CD14-positive monocyte (primary cell): ENCODE measurements around the gene HAPLN3. TPM values are rescaled to one million over a fixed set of nuclear protein-coding genes. Genes with fewer than 3 reads are reported as not detected.

Source experiments
- DNase-seq, 3 donors: peaks; one replicate each; pipeline ENCODE4 v3.0.0-alpha.2; 2011 to 2022
- H2AFZ ChIP-seq: 2 replicates; pipeline ENCODE4 v1.6.0; 2012; ENCODE audit warnings: mild to moderate bottlenecking, low read depth, low read length, inconsistent platforms; ENCODE audit not compliant: insufficient read depth, poor library complexity, severe bottlenecking
- H3K27ac ChIP-seq, 2 donors: 1 replicate in 1 of 2; 2 replicates in 1 of 2; pipeline ENCODE4 v1.5.1; 2012 to 2013; ENCODE audit warnings: low read length in 2 of 2, control low read depth in 1 of 2, inconsistent platforms in 1 of 2, low read depth in 1 of 2, mild to moderate bottlenecking in 1 of 2
- H3K27me3 ChIP-seq, 2 donors: one replicate each; pipeline versions ENCODE4 v1.6.0 to v1.6.1; 2011 to 2013; ENCODE audit warnings: low read length in 2 of 2; ENCODE audit not compliant: control insufficient read depth in 2 of 2, insufficient read depth in 2 of 2
- H3K36me3 ChIP-seq, 2 donors: replicated peaks in 1 of 2; 1 replicate in 1 of 2; 2 replicates in 1 of 2; pipeline versions ENCODE4 v1.5.1 to v1.6.1; 2012 to 2013; ENCODE audit warnings: low read length in 2 of 2, control low read depth in 1 of 2, inconsistent platforms in 1 of 2, mild to moderate bottlenecking in 1 of 2; ENCODE audit not compliant: insufficient read depth in 2 of 2, control insufficient read depth in 1 of 2
- H3K4me1 ChIP-seq, 2 donors: 1 replicate in 1 of 2; 2 replicates in 1 of 2; pipeline versions ENCODE4 v1.5.1 to v1.6.1; 2012 to 2013; ENCODE audit warnings: low read length in 2 of 2, control low read depth in 1 of 2, inconsistent platforms in 1 of 2, mild to moderate bottlenecking in 1 of 2, moderate library complexity in 1 of 2; ENCODE audit not compliant: insufficient read depth in 2 of 2, control insufficient read depth in 1 of 2
- H3K4me2 ChIP-seq: replicated peaks from 2 replicates; pipeline ENCODE3; 2012; ENCODE audit warnings: low read length, moderate library complexity, mild to moderate bottlenecking; ENCODE audit not compliant: poor library complexity, severe bottlenecking; ENCODE audit errors: extremely low read depth
- H3K4me3 ChIP-seq, 3 experiments: fragments of 200-600 bp in 1 of 3; sonication (generic) in 1 of 3; replicated peaks in 1 of 3; 1 replicate in 2 of 3; 2 replicates in 1 of 3; pipeline ENCODE4 v1.5.1; 2011 to 2013; ENCODE audit warnings: low read length in 3 of 3, mild to moderate bottlenecking in 3 of 3, control low read depth in 2 of 3, low read depth in 2 of 3, inconsistent platforms in 1 of 3, moderate library complexity in 1 of 3
- H3K79me2 ChIP-seq: 2 replicates; pipeline ENCODE4 v1.6.0; 2012; ENCODE audit warnings: mild to moderate bottlenecking, control low read depth, inconsistent platforms, low read length, moderate library complexity; ENCODE audit not compliant: insufficient read depth
- H3K9ac ChIP-seq: 2 replicates; pipeline ENCODE4 v1.6.0; 2017; ENCODE audit warnings: low read length, mild to moderate bottlenecking; ENCODE audit not compliant: insufficient read depth, poor library complexity, severe bottlenecking
- H3K9me3 ChIP-seq, 2 donors: replicated peaks in 1 of 2; 1 replicate in 1 of 2; 2 replicates in 1 of 2; pipeline versions ENCODE4 v1.5.1 to v1.6.1; 2012 to 2013; ENCODE audit warnings: low read length in 2 of 2, control low read depth in 1 of 2; ENCODE audit not compliant: control insufficient read depth in 1 of 2, insufficient read depth in 1 of 2
- H4K20me1 ChIP-seq: 2 replicates; pipeline ENCODE4 v1.6.0; 2012; ENCODE audit warnings: mild to moderate bottlenecking, low read length, control low read depth, moderate library complexity; ENCODE audit not compliant: insufficient read depth
- H3K27ac Mint-ChIP-seq, 7 donors: one replicate each; pipeline ENCODE4 v1.8.0; 2020; ENCODE audit warnings: mild to moderate bottlenecking in 7 of 7, mixed read lengths in 7 of 7, moderate library complexity in 6 of 7, inconsistent platforms in 2 of 7
- H3K27me3 Mint-ChIP-seq, 3 donors: one replicate each; pipeline ENCODE4 v1.8.0; 2021 to 2022; ENCODE audit warnings: low read depth in 3 of 3, mild to moderate bottlenecking in 3 of 3, mixed read lengths in 3 of 3, moderate library complexity in 3 of 3, inconsistent platforms in 1 of 3
- H3K36me3 Mint-ChIP-seq, 2 donors: one replicate each; pipeline ENCODE4 v1.8.0; 2020; ENCODE audit warnings: mixed read lengths in 2 of 2, inconsistent platforms in 1 of 2, mild to moderate bottlenecking in 1 of 2
- H3K4me1 Mint-ChIP-seq: one replicate; pipeline ENCODE4 v1.8.0; 2020; ENCODE audit warnings: mild to moderate bottlenecking, mixed read lengths
- H3K4me3 Mint-ChIP-seq, 2 donors: one replicate each; pipeline ENCODE4 v1.8.0; 2020; ENCODE audit warnings: mild to moderate bottlenecking in 2 of 2, mixed read lengths in 2 of 2, moderate library complexity in 1 of 2
- H3K9me3 Mint-ChIP-seq, 7 donors: one replicate each; pipeline ENCODE4 v1.8.0; 2020 to 2022; ENCODE audit warnings: mixed read lengths in 7 of 7, mild to moderate bottlenecking in 6 of 7, moderate library complexity in 6 of 7, inconsistent platforms in 2 of 7
- WGBS: methylation state at CpG from one replicate; pipeline ENCODE4 v1.1.5; 2013; ENCODE audit warnings: missing lambda C conversion rate; ENCODE audit not compliant: insufficient coverage; 5-methylcytosine and 5-hydroxymethylcytosine counted together
- intact Hi-C, 2 donors: fragments of 100-400 bp; cut with micrococcal nuclease; formaldehyde crosslinking; loops; one replicate each; pipeline versions ENCODE4 v1.15.0 to v1.15.1; 2023
- polyA plus RNA-seq, 3 donors: library from polyadenylated mRNA; depleted of rRNA in 1 of 3; unstranded in 2 of 3; stranded (reverse) in 1 of 3; fragments of 300-500 nt in 2 of 3; fragments of >200 nt in 1 of 3; fragmentation: Illumina TruSeq in 2 of 3; gene quantifications; 1 replicate in 2 of 3; 2 replicates in 1 of 3; pipeline ENCODE4 v1.2.3, GENCODE V29; 2012 to 2021
- TF ChIP-seq, protein P1 (sequence below): fragments of 200-600 bp; IDR thresholded peaks from one replicate; pipeline ENCODE4 v1.8.0; 2022; ENCODE audit warnings: antibody characterized with exemption, mild to moderate bottlenecking

The HAPLN3 gene
- polyA plus RNA-seq, 3 donors: 0.60 to 2.8 (median 0.65) TPM

DNA sequence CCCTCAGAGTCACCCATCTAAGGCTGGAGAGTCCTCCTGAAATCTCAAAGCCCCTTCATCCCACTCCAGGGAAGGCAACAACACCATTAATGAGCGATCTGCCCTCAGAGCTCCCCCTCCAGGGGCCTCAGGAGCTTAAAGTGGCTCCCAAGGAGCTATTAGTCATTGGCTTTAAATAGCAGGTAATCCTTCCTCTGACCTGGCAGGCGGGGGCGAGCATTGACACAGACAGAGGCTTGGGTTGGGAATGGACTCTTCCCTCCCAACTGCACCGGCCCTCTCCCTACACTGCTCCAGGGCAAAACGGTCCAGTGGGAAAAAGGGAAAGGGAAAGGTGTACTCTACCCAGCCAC lies 16.4 kb upstream of the HAPLN3 start:
- H3K4me1 ChIP-seq: peaks cover 7 to 11% of the 10 kb centered on the region in 2 donors
- no peak overlapping the region for H3K27ac ChIP-seq
- H3K4me3 Mint-ChIP-seq: peak overlapping the region; percentile 85 to 91
- no peaks in the 10 kb centered on the region for H3K9me3 ChIP-seq
- no peaks in the 10 kb centered on the region for H3K36me3 ChIP-seq
- no peak overlapping the region for H3K9ac ChIP-seq
- no peaks in the 10 kb centered on the region for H3K36me3 Mint-ChIP-seq
- peaks cover 16% of the 10 kb centered on the region for H3K4me1 Mint-ChIP-seq
- 100% methylated on average over 1 of the region's 5 CpGs for WGBS
- no peak for DNase-seq
- H3K4me3 ChIP-seq: no peak overlapping the region
- H3K9me3 Mint-ChIP-seq: no peaks in the 10 kb centered on the region
- peaks cover 7 to 21% (median 12%) of the 10 kb centered on the region in 3 donors for H3K27me3 Mint-ChIP-seq
- no peaks in the 10 kb centered on the region for H4K20me1 ChIP-seq
- TF ChIP-seq, protein P1, sequence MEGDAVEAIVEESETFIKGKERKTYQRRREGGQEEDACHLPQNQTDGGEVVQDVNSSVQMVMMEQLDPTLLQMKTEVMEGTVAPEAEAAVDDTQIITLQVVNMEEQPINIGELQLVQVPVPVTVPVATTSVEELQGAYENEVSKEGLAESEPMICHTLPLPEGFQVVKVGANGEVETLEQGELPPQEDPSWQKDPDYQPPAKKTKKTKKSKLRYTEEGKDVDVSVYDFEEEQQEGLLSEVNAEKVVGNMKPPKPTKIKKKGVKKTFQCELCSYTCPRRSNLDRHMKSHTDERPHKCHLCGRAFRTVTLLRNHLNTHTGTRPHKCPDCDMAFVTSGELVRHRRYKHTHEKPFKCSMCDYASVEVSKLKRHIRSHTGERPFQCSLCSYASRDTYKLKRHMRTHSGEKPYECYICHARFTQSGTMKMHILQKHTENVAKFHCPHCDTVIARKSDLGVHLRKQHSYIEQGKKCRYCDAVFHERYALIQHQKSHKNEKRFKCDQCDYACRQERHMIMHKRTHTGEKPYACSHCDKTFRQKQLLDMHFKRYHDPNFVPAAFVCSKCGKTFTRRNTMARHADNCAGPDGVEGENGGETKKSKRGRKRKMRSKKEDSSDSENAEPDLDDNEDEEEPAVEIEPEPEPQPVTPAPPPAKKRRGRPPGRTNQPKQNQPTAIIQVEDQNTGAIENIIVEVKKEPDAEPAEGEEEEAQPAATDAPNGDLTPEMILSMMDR: no peak
- H2AFZ ChIP-seq: no peak overlapping the region
- no peak overlapping the region for H3K4me2 ChIP-seq
- H3K27ac Mint-ChIP-seq: no peak overlapping the region
- intact Hi-C loops: no loop called here
- peaks cover 0 to 10% of the 10 kb centered on the region in 2 donors for H3K27me3 ChIP-seq
- no peaks in the 10 kb centered on the region for H3K79me2 ChIP-seq

DNA sequence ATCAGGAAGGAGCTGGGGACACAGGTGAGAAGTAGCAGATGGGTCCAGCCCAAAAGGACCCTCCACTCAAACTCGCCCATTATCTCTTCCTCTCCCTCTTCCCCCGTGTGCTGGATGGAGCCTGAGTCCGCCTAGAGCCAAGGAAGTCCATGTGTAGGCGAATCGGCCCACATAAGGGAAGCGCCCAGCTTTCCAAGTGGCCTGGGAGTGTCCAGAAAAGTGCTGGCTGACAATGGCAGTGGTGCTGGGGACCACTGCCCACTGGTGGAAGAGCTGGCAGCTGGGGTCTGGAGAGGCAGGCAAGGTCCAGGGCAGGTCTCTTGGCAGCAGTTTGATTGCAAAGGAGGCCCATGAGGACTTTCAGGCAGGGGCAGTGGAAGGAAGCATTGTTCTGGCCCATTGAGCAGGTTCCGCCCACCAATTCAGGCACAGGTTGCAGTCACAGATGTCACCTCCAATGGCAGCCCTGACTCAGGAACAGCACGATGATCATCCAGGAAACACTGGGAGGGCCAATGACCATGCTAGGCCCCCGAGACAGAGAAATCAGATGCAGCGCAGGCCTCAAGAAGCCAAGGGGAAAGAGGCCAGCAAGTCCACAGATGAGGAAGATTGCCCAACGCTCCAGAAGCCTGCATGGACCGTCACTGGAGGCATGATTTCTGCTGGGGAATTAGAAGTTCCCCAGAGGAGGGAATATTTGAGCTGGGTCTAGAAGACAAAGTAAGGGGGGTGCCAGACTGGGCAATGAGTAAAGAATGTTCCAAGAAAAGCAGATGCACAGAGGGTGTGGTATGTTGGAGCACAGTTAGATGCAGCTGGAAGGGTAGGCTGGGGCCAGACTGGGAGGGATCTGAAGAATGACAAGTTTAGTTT lies 14.8 kb upstream of the HAPLN3 start:
- Histone ChIP-seq H3K9me3 (no peaks in the 10 kb centered on the region), H3K27me3 (peaks cover 0 to 10% of the 10 kb centered on the region in 2 donors), H3K79me2 (no peaks in the 10 kb centered on the region), H3K27ac (no peak overlapping the region), H4K20me1 (no peaks in the 10 kb centered on the region), H3K9ac (no peak overlapping the region), H2AFZ (no peak overlapping the region), H3K4me3 (no peak overlapping the region), H3K36me3 (no peaks in the 10 kb centered on the region), H3K4me1 (peaks cover 7 to 11% of the 10 kb centered on the region in 2 donors), H3K4me2 (no peak overlapping the region)
- WGBS: 86% methylated on average over 12 of the region's 12 CpGs
- H3K27me3 Mint-ChIP-seq: peaks cover 7 to 21% (median 12%) of the 10 kb centered on the region in 3 donors
- peaks cover 16% of the 10 kb centered on the region for H3K4me1 Mint-ChIP-seq
- no peaks in the 10 kb centered on the region for H3K36me3 Mint-ChIP-seq
- TF ChIP-seq, protein P1: no peak
- H3K4me3 Mint-ChIP-seq: no peak overlapping the region
- no peaks in the 10 kb centered on the region for H3K9me3 Mint-ChIP-seq
- intact Hi-C loops: loop anchor here (10.0 kb wide), 2 partner anchors 105 to 265 kb away; no protein-coding TSS in a partner anchor
- DNase-seq: no peak
- H3K27ac Mint-ChIP-seq: no peak overlapping the region
